OCI-LY3 (cell line): ENCODE data around the gene TUBGCP3.

ENCODE experiments used
- CTCF ChIP-seq: fragments of 200-600, 300-600 bp; sonication (generic); IDR thresholded peaks from 2 replicates; pipeline ENCODE4 v1.5.1; 2014; ENCODE audit warnings: antibody characterized with exemption, low read length, low read depth
- EZH2phosphoT487 ChIP-seq: fragments of 200-600 bp; shearing (Covaris generic); IDR thresholded peaks from 2 replicates; pipeline ENCODE4 v1.6.1; 2018; ENCODE audit warnings: antibody characterized with exemption, mixed run types, low read depth

GRCh38 chr13:112558696-112559418 lies 29.1 kb downstream of the TUBGCP3 start:
- no peak for TF ChIP-seq EZH2phosphoT487
- no peak for TF ChIP-seq CTCF
